ENCODE results near the gene CLCN3.

CLCN3 gene

DNA sequence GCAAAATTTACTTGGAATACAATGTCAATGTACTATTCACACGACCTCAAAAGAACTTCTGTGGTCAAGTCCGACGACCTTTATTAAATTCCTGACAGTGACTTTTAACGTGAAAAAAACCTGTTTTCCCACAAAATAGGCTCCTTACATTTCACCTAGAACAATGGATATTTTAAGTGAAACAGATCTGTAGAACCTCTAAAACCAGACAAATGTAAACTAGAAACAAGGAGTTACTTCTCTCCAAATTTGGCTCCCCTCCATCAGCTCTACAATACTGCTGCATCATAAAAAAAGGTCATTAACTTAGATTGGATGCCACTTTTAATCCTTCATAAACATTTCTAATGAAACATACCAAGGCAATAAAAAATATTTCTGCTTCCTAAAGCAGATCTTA is 9.2 kb upstream of the CLCN3 start:
- H3K9ac ChIP-seq: no peak overlapping the region
- H3K9me3 ChIP-seq (ENCODE audit: control insufficient read depth, low read length): no peaks in the 10 kb centered on the region
- peak overlapping the region; percentile 73 for H3K4me2 ChIP-seq (ENCODE audit: low read length)
- TF ChIP-seq, protein P1, sequence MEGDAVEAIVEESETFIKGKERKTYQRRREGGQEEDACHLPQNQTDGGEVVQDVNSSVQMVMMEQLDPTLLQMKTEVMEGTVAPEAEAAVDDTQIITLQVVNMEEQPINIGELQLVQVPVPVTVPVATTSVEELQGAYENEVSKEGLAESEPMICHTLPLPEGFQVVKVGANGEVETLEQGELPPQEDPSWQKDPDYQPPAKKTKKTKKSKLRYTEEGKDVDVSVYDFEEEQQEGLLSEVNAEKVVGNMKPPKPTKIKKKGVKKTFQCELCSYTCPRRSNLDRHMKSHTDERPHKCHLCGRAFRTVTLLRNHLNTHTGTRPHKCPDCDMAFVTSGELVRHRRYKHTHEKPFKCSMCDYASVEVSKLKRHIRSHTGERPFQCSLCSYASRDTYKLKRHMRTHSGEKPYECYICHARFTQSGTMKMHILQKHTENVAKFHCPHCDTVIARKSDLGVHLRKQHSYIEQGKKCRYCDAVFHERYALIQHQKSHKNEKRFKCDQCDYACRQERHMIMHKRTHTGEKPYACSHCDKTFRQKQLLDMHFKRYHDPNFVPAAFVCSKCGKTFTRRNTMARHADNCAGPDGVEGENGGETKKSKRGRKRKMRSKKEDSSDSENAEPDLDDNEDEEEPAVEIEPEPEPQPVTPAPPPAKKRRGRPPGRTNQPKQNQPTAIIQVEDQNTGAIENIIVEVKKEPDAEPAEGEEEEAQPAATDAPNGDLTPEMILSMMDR (IDR thresholded peaks at IDR 0.05): no peak
- no peaks in the 10 kb centered on the region for H3K27me3 ChIP-seq (ENCODE audit: control insufficient read depth, insufficient read depth, low read length)
- H3K79me2 ChIP-seq: no peaks in the 10 kb centered on the region
- H3K27ac ChIP-seq: no peak overlapping the region
- no peaks in the 10 kb centered on the region for H3K36me3 ChIP-seq (ENCODE audit: control insufficient read depth, insufficient read depth, low read length)
- H3K4me3 ChIP-seq (ENCODE audit: low read depth, low read length): peak overlapping the region; percentile 91
- no peak overlapping the region for H2AFZ ChIP-seq
- H3K4me1 ChIP-seq: no peaks in the 10 kb centered on the region

DNA sequence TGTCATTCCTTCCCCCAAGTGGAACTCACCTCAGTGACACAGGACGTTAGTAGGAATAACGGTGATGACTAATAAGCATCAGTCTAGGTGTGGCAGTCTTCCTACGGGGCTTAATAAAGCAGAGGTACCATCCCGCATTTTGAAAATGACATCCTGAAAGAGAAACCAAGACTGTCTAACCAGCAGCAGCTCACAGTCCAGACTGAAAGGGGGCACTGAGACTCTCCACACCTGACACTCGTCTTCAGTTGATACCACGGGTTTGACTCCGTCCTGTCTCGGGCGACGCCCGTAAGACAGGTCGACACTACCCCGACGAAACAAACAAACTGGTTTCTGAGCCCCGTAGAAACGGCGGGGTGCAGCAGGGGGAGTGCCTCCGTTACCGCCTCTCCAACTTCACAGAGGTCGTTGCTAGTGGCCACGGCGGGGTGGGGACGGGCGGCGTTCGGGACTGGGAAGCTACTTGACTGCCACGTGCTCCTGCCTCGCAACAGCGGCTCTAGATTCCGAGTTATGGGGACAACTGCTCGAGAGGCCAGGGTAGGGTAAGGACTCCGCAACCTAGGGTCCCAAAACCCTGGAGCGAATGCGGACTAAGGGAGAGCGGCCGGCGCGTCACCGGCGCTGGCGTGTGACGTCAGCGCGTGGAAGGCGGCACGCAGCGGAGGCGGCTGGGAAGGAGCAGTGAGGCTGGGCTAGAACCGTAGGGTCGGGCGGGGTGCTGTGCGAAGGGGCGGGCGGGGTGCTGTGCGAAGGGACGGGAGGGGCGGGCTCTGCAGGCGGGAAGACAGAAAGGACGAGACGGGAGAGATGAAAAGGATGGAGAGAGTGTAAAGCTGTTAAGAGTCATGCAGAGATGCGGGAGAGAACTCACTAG is 8.1 kb upstream of the CLCN3 start, which contains the start of gene NEK1:
Gene NEK1 (minus strand): TSS at position 593 of the 880 bp plus-strand sequence. CDS start 9,953 bp downstream, outside the sequence.
- Histone ChIP-seq H3K4me3 (ENCODE audit: low read depth, low read length) (peak within 1 kb of the TSS; percentile 91), H3K9ac (peak within 1 kb of the TSS; percentile 41), H2AFZ (peak within 1 kb of the TSS; percentile 89), H3K4me1 (no peaks in the 10 kb centered on the region), H3K27me3 (ENCODE audit: control insufficient read depth, insufficient read depth, low read length) (no peaks in the 10 kb centered on the region), H3K36me3 (ENCODE audit: control insufficient read depth, insufficient read depth, low read length) (no peaks in the 10 kb centered on the region), H3K27ac (peak within 1 kb of the TSS; percentile 92), H3K4me2 (ENCODE audit: low read length) (peak within 1 kb of the TSS; percentile 73), H3K79me2 (no peaks in the 10 kb centered on the region), H3K9me3 (ENCODE audit: control insufficient read depth, low read length) (no peaks in the 10 kb centered on the region)
- TF ChIP-seq, protein P1 (IDR thresholded peaks at IDR 0.05): no peak

DNA sequence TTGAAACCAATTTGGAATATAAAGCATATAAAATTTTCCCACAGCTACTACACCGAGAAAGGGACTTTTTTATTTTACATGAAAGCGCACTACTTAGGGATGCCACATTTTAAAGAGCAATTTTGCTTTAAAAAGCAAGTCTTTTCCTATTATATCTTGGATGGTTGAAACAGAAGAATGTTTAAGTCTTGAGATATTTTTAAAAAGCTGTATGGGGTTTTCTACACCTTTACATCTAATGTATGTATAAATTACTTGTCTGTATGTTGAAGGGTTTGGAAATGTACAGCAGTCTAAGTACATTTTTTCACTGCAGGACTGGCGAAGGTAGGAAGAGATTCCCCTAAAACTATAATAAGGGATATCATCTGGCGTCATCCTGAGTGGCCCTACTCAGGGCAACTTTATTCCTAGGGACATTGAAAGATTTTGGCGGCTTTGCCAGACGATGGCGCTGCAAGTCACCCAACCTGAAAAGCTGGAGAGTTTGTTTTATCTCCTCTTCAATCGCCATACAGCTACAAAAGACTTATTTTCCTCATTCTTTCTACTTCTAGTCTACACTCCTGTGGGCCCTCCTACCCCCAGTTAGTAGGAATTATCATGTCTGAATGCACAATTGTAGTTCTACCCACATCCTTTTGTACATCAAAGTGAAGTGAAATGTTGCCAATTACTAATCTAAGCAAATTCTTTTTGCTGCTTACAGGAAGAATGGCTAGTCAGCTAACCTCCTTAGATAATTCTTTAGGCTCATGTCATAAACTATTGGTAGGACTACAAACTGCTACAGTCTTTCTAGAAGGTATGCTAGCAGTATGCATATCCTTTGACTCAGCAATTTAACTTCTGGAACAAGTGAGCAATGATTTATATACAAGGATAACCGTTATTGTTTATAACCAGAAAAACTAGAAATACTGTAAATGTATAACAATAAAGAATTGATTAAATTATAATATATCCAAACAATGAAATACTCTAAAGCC is 7.2 kb upstream of the CLCN3 start:
- peak overlapping the region; percentile 67 for H3K4me2 ChIP-seq (ENCODE audit: low read length)
- H2AFZ ChIP-seq: peak overlapping the region; percentile 76
- no peaks in the 10 kb centered on the region for H3K4me1 ChIP-seq
- H3K27me3 ChIP-seq (ENCODE audit: control insufficient read depth, insufficient read depth, low read length): no peaks in the 10 kb centered on the region
- no peak overlapping the region for H3K9ac ChIP-seq
- peak overlapping the region; percentile 91 for H3K4me3 ChIP-seq (ENCODE audit: low read depth, low read length)
- H3K27ac ChIP-seq: peak overlapping the region; percentile 61
- TF ChIP-seq, protein P1 (IDR thresholded peaks at IDR 0.05): peak; percentile 39
- no peaks in the 10 kb centered on the region for H3K9me3 ChIP-seq (ENCODE audit: control insufficient read depth, low read length)
- no peaks in the 10 kb centered on the region for H3K36me3 ChIP-seq (ENCODE audit: control insufficient read depth, insufficient read depth, low read length)
- no peaks in the 10 kb centered on the region for H3K79me2 ChIP-seq

DNA sequence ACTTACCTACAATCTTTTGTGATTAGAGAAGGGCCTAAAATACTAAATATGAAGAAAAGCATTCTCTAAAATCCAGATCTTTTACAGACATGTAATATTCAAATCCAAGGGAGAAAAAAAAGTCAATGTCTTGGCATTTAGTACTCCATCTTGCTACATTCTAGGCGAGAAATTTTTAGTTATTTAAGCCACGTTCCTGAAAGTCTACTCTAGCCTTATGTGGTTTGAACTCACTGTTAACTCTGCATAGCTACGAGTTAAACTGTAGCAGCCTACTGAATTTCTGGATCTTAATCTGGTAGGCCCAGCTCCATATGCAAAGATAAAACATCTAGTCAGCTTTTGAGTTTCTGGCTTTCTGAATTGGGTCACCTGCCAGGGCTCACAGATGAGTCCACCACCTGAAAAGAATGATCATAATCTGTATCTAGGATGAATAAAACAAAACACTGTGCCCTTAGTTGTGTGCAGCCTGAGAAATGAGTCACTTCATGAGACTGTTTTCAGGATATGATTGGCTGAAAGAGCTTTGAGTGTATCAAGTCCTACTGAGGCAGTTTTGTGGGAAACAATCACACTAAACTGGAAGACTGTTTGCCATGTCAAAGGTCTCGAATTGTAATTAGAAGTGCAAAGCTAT is 4.8 kb upstream of the CLCN3 start:
- H3K27ac ChIP-seq: no peak overlapping the region
- no peak overlapping the region for H3K4me3 ChIP-seq (ENCODE audit: low read depth, low read length)
- H2AFZ ChIP-seq: peak overlapping the region; percentile 38
- H3K79me2 ChIP-seq: no peaks in the 10 kb centered on the region
- TF ChIP-seq, protein P1 (IDR thresholded peaks at IDR 0.05): no peak
- H3K27me3 ChIP-seq (ENCODE audit: control insufficient read depth, insufficient read depth, low read length): no peaks in the 10 kb centered on the region
- H3K36me3 ChIP-seq (ENCODE audit: control insufficient read depth, insufficient read depth, low read length): no peaks in the 10 kb centered on the region
- no peaks in the 10 kb centered on the region for H3K9me3 ChIP-seq (ENCODE audit: control insufficient read depth, low read length)
- H3K9ac ChIP-seq: no peak overlapping the region
- H3K4me1 ChIP-seq: no peaks in the 10 kb centered on the region
- H3K4me2 ChIP-seq (ENCODE audit: low read length): no peak overlapping the region

All from parathyroid adenoma (tissue), 2 donors.